PC-9 (cell line): ENCODE measurements around the gene HSPA9. TPM values are rescaled to one million over a fixed set of nuclear protein-coding genes. Genes with fewer than 3 reads are reported as not detected.

Experiments
- BruUV-seq: library from RNA; stranded (reverse); fragments of 400-500 nt; replicated peaks from 2 replicates; lab custom pipeline; 2021; lab: Mats Ljungman, UMichigan
- CTCF ChIA-PET: fragments of 300-600 bp; sonication (Branson Sonifier 250); formaldehyde crosslinking; loops from one replicate; lab custom pipeline; 2022; ENCODE audit warnings: antibody characterized with exemption; lab: Charles Lee
- POLR2A ChIA-PET: fragments of 300-600 bp; sonication (Branson Sonifier 250); formaldehyde crosslinking; loops from one replicate; lab custom pipeline; 2022; ENCODE audit warnings: antibody characterized with exemption; ENCODE audit not compliant: unreplicated experiment; lab: Charles Lee
- DNase-seq, 2 experiments: peaks; one replicate each; pipeline versions ENCODE4 v3.0.0 to v3.0.0-alpha.2; 2015 to 2022; ENCODE audit warnings: mixed read lengths in 1 of 2
- H2AFZ ChIP-seq: fragments of 200-600 bp; sonication (generic); 2 replicates; pipeline ENCODE4 v1.8.1; 2017; ENCODE audit warnings: antibody characterized with exemption
- H3F3A ChIP-seq: fragments of 200-600 bp; sonication (generic); 2 replicates; pipeline ENCODE4 v1.8.1; 2017; ENCODE audit warnings: antibody characterized with exemption, mild to moderate bottlenecking, low read depth; ENCODE audit not compliant: insufficient read depth
- H3K27ac ChIP-seq: fragments of 200-600 bp; sonication (generic); 2 replicates; pipeline ENCODE4 v1.6.1; 2016; ENCODE audit warnings: mixed run types
- H3K27me3 ChIP-seq: fragments of 200-600 bp; sonication (generic); 2 replicates; pipeline ENCODE4 v1.6.1; 2016; ENCODE audit warnings: low read depth, mixed run types; ENCODE audit not compliant: insufficient read depth
- H3K36me3 ChIP-seq: fragments of 200-600 bp; sonication (generic); 2 replicates; pipeline ENCODE4 v1.6.1; 2016; ENCODE audit warnings: low read depth, mixed run types
- H3K4me1 ChIP-seq: fragments of 200-600 bp; sonication (generic); replicated peaks from 2 replicates; pipeline ENCODE4 v1.6.1; 2016; ENCODE audit warnings: mixed run types; ENCODE audit not compliant: insufficient read depth
- H3K4me2 ChIP-seq: fragments of 200-600 bp; sonication (generic); 2 replicates; pipeline ENCODE4 v1.6.1; 2017; ENCODE audit warnings: mixed run types
- H3K4me3 ChIP-seq: fragments of 200-600 bp; sonication (generic); 2 replicates; pipeline ENCODE4 v1.6.1; 2016; ENCODE audit warnings: mixed run types
- H3K79me2 ChIP-seq: fragments of 200-600 bp; sonication (generic); 2 replicates; pipeline ENCODE4 v1.6.1; 2017; ENCODE audit warnings: low read depth, mixed run types
- H3K9me2 ChIP-seq: fragments of 200-600 bp; sonication (generic); 2 replicates; pipeline ENCODE4 v1.8.1; 2017; ENCODE audit warnings: mild to moderate bottlenecking; ENCODE audit not compliant: insufficient read depth
- H3K9me3 ChIP-seq: fragments of 200-600 bp; sonication (generic); 2 replicates; pipeline ENCODE4 v1.8.1; 2016; ENCODE audit warnings: low read depth; ENCODE audit not compliant: insufficient read depth
- H4K20me1 ChIP-seq: fragments of 200-600 bp; sonication (generic); 2 replicates; pipeline ENCODE4 v1.8.1; 2017; ENCODE audit not compliant: insufficient read depth
- CTCF ChIP-seq: fragments of 200-600 bp; sonication (generic); conservative IDR thresholded peaks from 2 replicates; pipeline ENCODE4 v1.6.1; 2017; ENCODE audit warnings: mixed run types, antibody characterized with exemption, mild to moderate bottlenecking, moderate library complexity
- EZH2 ChIP-seq: fragments of 200-600 bp; sonication (generic); IDR thresholded peaks from 2 replicates; pipeline ENCODE4 v1.8.0; 2017; ENCODE audit warnings: antibody characterized with exemption, low read depth
- intact Hi-C: fragments of 100-400 bp; cut with micrococcal nuclease; formaldehyde crosslinking; loops from one replicate; pipeline ENCODE4 v1.10.0; 2022; ENCODE audit not compliant: unreplicated experiment
- total RNA-seq: library from RNA; stranded (reverse); gene quantifications from 2 replicates; pipeline ENCODE4 v1.2.3, GENCODE V29; 2021

HSPA9 gene
- total RNA-seq, 1 experiment from 2014 or later = 256 TPM

GRCh38 chr5:138517437-138517836 is 57.8 kb downstream of the HSPA9 start:
- no peaks in the 10 kb centered on the region for H3K9me3 ChIP-seq
- H3K36me3 ChIP-seq = peaks cover 65% of the 10 kb centered on the region
- ChIA-PET POLR2A (no interaction called here), CTCF (no interaction called here)
- H2AFZ ChIP-seq = no peak overlapping the region
- H3K4me2 ChIP-seq = no peak overlapping the region
- H3K4me1 ChIP-seq = no peaks in the 10 kb centered on the region
- no peak overlapping the region for H3K4me3 ChIP-seq
- H3K79me2 ChIP-seq = peaks cover 54% of the 10 kb centered on the region
- peaks cover 29% of the 10 kb centered on the region; the same call in 1 of the 2 replicates for H3F3A ChIP-seq
- no TSS peak for BruUV-seq
- H3K27ac ChIP-seq = no peak overlapping the region
- no peak for DNase-seq
- peaks cover 71% of the 10 kb centered on the region for H4K20me1 ChIP-seq
- H3K9me2 ChIP-seq = no peaks in the 10 kb centered on the region
- H3K27me3 ChIP-seq = no peaks in the 10 kb centered on the region
- intact Hi-C loops = no loop called here
- no peak for TF ChIP-seq EZH2
- TF ChIP-seq CTCF = no peak

GRCh38 chr5:138515556-138516245 is 59.5 kb downstream of the HSPA9 start:
- Histone ChIP-seq H2AFZ (no peak overlapping the region), H3K4me2 (no peak overlapping the region), H3F3A (peaks cover 31% of the 10 kb centered on the region), H3K36me3 (peaks cover 75% of the 10 kb centered on the region), H3K4me3 (no peak overlapping the region), H3K9me3 (no peaks in the 10 kb centered on the region), H3K27me3 (no peaks in the 10 kb centered on the region), H4K20me1 (peaks cover 63% of the 10 kb centered on the region), H3K9me2 (no peaks in the 10 kb centered on the region), H3K27ac (no peak overlapping the region), H3K4me1 (no peaks in the 10 kb centered on the region), H3K79me2 (peaks cover 37% of the 10 kb centered on the region)
- no TSS peak for BruUV-seq
- ChIA-PET CTCF (no interaction called here), POLR2A (interaction anchor here (0.6 kb wide), 1 partner anchor 137 kb away, joined by 4 read pairs; no protein-coding TSS in a partner anchor)
- intact Hi-C loops = no loop called here
- DNase-seq = no peak
- TF ChIP-seq CTCF = no peak
- no peak for TF ChIP-seq EZH2

GRCh38 chr5:138514021-138514420 is 61.2 kb downstream of the HSPA9 start:
- H3K9me3 ChIP-seq = no peaks in the 10 kb centered on the region
- peaks cover 77% of the 10 kb centered on the region for H3K36me3 ChIP-seq
- H3K9me2 ChIP-seq = no peaks in the 10 kb centered on the region
- ChIA-PET CTCF (interaction anchor here (0.8 kb wide), 1 partner anchor 12 kb away, joined by 5 read pairs; no protein-coding TSS in a partner anchor), POLR2A (no interaction called here)
- H4K20me1 ChIP-seq = peaks cover 50% of the 10 kb centered on the region
- H3K4me2 ChIP-seq = no peak overlapping the region
- H3K27ac ChIP-seq = no peak overlapping the region
- no peak for TF ChIP-seq EZH2
- TF ChIP-seq CTCF = no peak
- DNase-seq = no peak
- no TSS peak for BruUV-seq
- peaks cover 38% of the 10 kb centered on the region for H3F3A ChIP-seq
- no peak overlapping the region for H3K4me3 ChIP-seq
- H2AFZ ChIP-seq = no peak overlapping the region
- intact Hi-C loops = no loop called here
- H3K79me2 ChIP-seq = peaks cover 25% of the 10 kb centered on the region; the same call in 1 of the 2 replicates
- no peaks in the 10 kb centered on the region for H3K27me3 ChIP-seq
- H3K4me1 ChIP-seq = no peaks in the 10 kb centered on the region
